Stimulated activated CD4-positive, alpha-beta T cell treated with anti-CD3 and anti-CD28 coated beads, TNF-alpha, amount 100 ng/mL, for 48 hours (primary cell): ENCODE measurements around the gene LIPC.
A peak's percentile ranks its signal among the peaks of the same experiment; 100 is the strongest.

Experiments used
- DNase-seq, 3 donors: peaks; one replicate each; pipeline ENCODE4 v3.0.0-alpha.2; 2020; ENCODE audit warnings: low read depth in 3 of 3

LIPC gene

DNA sequence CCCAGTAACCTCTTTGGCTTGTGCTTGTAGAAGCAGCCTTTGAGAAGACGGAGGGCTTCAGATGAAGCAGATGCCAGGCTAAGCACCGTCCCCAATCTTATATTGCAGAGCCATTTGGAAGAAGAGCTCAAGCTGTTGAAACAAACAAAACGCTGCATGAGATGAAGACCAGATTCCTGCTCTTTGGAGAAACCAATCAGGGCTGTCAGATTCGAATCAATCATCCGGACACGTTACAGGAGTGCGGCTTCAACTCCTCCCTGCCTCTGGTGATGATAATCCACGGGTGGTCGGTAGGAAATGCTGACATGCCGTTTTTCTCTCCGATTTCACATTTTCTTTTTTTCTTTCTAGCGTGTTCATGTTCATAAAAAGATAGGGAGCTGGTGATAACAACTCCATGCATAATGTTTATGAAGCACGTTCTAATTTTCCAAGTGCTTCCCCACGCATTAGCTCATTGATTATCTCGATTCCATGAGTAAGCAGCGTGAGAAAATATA, 106.5 kb downstream of the LIPC start:
- no peak for DNase-seq

DNA sequence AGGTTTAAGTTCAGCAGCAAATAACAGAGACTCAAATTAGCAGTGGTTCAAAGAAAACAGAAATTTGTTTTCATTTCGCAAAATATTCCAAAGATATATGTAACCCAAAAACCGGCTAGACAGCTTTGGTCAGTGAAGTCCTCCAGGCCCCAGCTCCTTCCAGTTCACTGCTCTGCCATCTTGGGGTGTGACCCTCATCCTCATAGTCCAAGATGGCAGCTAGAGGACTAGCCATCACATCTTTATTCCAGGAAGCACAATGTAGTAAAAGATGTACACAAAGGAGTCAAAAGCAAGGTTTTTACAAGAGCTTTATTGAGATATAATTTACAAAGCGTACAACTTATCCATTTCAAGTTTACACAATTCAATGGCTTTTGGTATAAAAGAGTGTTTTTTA, 107.1 kb downstream of the LIPC start:
- DNase-seq: no peak

DNA sequence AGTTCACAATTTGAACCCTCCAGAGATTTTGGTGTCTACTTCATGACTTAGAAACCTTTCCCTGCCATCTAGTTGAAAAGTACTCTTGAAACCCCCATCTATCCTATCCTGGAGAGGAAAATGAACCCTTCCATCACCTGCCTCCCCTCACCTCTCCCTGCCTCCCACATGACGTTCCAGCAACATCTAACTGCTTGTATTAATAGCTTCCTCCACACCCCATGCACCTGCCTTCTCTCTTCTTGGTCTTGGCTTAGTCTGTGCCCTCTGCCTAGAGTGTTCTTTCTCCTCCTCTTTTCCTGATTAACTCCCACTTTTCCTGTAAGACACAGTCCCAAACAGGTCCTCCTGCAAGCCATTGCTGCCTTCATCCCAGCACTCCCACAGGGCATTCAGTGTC, 107.8 kb downstream of the LIPC start:
- DNase-seq: no peak

DNA sequence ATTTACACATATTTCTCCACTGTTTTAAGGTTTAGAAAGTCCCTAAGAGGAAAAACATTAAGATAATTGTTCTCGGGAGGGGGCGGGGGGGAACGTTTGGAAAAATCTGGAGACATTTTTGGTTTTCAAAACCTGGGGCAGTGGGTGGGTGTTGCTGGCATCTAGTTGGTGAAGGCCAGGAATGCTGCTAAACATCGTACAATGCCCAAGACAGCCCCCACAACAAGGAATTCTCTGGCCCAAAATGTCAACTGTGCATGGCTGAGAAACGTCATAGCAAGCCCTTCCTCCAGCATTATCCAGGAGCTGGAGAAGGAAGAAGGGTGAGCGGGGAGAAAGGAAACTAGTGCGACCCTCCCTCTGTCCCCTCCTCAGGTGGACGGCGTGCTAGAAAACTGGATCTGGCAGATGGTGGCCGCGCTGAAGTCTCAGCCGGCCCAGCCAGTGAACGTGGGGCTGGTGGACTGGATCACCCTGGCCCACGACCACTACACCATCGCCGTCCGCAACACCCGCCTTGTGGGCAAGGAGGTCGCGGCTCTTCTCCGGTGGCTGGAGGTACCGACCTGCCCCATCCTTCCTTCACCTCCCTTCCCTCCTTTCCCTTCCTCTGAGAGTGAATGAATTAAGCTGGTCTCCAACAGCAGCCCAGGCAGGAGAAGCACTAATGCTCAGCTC, 109.8 kb downstream of the LIPC start:
- DNase-seq: no peak

DNA sequence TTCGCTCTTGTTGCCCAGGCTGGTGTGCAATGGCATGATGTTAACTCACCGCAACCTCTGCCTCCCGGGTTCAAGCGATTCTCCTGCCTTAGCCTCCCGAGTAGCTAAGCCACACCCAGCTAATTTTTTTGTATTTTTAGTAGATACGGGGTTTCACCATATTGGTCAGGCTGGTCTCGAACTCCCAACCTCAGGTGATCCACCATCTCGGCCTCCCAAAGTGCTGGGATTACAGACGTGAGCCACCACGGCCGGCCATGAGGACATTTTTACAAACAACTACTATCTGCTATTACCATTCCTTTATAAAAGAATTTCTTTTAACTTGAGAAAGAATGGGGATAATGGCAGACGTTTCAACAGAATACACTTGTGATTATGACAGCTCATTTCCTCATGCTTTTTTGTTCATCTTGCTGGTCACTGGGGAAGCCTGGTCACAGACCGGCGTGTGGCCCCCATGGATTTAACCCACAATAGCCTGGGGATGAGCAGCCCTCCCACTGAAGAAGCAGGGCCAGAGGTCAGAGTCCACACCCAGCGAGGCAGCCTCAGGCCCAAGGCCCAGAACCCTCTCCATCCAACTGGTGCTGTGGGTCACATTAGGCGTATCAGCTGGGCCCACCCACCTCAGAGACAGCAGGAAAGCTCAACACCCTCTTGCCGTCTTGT, 112.0 kb downstream of the LIPC start:
- DNase-seq: no peak

DNA sequence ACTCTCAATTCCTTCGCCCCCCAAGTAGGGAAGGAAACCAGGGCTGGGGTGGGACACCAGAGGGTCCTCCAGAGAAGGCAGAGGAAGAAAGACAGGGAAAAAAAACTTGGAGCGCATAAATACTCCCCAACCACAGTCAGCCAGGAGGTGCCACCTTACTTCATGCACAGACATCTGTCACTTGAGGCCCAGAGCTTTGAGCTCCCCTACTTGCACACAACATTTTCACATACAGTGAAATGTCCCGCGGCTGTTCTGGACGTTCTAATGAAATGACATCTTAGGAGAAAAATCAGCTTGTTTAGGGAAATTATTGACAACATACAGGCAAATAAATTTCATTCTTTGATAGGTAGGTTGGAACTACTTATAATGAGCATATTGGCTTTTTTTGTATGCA, 113.0 kb downstream of the LIPC start:
- DNase-seq: no peak

DNA sequence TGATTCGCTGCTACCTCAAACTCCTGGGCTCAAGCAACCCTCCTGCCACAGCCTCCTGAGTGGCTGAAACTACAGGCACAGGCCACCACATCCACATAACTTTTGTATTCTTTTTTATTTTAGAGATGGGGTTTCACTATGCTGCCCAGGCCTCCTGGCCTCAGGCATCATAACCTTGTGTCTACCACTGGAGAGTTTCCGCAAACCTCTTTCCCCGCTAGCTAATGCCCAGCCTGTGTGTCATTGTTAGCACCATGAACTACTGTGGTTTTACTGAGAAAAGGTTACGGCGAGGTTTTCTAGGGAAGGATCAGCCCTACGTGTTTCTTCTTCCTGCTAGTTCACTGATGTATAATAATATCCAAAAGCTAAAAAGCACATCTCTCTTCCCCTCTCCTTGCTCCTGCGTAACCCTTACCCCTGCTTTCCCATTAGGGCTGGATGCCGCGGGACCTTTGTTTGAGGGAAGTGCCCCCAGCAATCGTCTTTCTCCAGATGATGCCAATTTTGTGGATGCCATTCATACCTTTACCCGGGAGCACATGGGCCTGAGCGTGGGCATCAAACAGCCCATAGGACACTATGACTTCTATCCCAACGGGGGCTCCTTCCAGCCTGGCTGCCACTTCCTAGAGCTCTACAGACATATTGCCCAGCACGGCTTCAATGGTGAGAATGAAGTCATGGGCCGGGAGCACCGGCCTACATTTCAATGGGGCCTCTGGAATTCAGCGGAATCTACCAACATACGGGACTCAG, 113.7 kb downstream of the LIPC start:
- DNase-seq: peak in 2 of 3 donors; percentile 13 to 21

DNA sequence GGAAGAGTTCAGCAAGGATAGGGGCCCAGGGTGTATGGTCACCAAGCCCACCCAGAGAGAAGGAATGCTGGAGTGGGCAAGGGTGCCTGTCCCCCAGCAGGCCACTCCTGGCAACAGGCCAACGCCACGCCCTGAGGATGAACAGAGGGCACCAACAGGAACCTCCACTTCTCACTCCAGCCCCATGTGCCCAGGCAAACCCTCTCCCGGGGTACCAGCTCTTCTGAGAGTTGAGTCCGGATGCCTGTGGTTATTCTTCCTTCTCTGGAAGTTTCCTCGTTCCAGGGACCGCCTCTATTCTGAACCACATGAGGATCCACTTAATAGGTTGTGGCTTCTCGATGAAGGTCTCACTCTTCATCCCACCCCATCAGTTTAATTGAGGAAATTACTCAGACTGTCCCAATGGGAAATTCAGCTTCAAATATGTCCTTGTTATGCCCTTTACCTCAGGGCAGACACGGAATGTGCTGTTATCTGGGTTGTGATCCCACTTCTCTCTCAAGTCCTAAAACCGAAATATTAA, 114.3 kb downstream of the LIPC start:
- DNase-seq: no peak

DNA sequence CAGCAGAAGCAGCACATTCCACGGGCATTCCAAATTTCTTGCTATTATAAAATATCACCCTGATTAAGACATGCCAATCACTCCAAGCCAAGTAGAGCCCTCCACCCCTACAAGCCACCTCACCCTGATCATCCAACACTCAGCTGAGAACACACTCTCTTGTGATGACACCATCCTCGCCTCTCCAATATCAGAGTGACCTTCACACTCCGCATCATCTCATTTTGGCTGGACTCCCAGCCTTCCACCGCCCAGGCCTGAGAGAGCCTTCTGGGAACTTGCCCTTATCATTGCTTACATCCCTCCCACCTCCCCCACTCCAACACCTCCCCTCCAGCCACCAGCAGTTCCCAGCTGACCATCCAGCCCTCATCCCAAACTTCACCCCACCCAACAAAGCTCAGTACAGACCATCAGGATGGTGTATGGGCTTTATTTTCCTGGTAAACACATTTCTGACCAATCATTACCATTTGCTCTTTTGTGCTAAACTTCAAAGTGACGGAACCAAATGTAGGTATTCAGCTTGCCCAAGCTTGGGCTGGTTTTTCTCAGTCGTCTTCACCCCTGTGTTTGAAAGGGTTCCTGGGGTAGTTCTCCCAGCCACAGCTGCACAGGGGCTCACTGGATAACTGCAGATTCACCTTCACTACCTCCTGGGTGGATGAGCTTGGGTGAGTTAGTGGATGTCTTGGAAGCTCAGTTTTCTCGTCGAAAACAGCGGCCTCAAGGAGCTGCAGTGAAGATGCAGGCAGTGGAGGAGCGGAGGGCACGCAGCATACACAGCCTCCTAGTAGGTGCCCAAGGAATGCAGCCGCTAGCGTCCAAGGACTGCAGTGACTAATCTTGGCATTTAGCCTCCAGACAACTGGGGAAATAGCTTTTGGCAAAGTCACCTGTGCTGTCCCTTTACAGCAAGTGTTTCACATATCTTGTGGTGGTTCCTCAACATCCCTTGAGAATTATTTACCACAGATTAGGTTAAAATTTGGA, 115.1 kb downstream of the LIPC start:
- DNase-seq: no peak

DNA sequence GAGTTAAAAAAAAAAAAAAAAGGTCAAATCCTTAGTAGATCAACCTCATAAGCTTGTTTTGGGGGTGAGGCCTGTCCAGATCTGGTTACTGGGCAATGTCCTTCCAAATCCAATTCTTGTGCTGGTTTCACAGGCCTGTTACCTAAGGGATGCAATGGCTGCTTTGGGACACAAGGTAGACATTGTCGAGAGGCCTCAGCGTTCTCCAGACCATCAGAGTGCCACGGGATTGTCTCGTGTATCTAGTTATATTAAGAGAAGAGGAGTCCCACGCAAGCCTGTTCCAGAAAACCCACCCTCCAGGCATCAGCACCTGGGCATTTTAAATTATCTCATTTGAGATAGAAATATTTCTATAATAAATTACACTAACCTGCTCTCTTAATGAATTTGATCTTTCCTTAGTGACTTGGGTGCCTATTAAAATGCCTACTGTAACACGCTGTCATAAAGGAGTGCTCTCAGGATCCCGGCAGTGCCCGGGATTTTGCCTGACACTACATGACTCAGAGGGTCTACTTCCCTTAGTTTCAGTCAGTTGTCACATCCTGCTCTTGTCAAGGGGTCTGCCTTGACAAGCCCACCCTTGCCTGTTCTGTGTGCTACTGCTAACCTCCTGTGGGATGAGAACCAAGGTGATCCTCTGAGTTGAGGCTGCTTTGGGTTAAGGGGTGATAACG, 116.0 kb downstream of the LIPC start:
- no peak for DNase-seq

DNA sequence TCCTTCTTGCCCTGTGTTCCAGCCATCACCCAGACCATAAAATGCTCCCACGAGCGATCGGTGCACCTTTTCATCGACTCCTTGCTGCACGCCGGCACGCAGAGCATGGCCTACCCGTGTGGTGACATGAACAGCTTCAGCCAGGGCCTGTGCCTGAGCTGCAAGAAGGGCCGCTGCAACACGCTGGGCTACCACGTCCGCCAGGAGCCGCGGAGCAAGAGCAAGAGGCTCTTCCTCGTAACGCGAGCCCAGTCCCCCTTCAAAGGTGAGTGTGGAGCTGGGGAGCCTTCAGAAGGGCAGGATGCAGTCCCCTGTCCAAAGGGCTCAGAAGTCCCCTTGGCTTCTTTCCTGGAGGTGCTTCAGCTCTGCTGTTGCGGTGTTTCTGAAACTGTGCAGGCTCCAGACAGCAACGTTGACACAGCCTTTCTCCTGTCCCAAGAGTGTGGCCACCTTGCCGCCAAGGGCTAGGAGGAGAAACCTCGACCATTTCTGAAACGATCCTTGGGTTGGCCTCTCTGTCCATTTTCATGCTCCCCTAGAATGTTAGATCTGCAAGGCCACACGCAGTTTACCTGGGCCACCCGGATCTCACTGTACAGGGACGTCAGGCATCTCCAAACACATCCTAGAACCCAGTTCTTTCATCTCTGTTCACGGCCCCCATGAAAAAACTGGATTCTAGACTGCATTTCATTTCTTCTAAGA, 116.7 kb downstream of the LIPC start:
- DNase-seq: no peak

DNA sequence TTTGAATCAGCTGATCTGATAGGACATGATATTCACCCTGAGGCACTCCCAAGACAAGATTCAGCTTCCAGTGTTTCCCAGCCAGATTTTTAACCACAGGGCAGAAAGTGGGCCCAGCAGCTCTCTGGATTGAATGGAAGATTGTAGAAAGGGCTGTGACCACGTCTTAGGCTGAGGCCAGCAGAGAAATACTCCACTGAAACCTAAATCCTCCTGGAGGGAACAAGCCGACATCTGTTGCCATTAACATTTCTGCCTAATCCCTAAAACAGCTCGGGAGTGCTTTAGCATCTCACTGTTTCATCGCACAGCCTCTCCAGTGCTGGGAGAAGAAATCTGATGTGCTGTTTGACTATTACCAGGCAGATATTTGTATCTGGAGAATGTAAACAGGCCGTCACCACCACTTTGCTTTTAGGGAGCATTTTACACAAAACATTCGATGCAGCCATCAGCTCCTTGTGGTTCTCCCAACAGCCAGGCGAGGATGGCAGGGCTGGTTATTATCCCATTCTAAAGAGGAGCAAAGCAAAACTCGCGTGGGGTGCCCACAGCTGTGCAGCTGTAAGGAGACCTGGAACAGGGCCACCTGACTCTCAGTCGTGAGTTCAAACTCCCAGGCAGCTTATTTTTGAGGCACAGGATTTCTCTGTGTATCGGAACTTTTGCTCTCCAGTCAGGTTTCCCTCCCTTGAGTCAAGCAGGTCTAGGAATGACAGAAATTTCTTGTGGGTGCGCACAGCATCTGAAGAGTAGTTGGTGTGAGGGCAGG, 117.4 kb downstream of the LIPC start:
- DNase-seq: no peak

DNA sequence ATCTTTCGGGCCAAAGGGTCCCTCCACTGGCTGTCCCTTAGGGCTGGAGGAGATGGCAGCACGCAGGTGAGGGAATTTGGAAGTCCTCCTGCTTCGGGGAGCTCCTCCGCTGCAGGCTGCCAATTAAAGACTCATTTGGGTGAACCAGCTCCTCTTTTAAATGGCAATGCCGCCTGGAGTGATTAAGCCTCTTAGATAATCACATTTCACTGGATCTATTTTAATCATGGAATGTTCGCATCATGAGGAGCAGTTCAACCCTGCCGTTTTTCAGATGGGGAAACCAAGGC, 117.9 kb downstream of the LIPC start:
- no peak for DNase-seq

DNA sequence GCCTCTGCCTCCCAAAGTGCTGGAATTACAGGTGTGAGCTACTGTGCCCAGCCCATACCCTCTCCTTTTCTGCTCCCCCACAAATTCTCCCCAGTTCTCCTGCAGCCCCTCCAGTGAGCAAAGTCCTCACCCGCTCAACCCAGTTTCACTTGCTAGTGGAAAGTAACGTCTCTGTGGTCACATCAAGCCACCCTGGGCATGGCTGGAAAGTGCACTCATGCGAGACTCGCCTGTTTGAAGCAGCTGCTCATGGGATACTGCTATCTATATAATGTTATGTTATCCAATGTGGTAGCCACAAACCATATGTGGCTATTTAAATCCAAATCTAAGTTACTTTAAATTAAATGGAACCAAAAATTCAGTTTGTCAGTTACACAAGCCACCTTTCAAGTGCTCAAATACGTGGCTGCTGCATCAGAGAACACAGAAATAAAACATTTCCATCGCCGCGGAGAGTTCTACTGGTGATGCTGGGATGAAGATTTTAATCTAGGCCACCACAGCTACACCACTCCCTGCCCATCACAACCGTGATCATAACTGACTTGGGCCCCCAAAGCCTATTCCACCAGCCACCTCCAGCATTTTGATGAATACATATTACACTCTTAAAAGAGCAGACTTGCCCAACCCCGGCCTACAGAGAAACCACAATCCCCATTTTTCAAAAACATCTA, 119.4 kb downstream of the LIPC start:
- DNase-seq: no peak

DNA sequence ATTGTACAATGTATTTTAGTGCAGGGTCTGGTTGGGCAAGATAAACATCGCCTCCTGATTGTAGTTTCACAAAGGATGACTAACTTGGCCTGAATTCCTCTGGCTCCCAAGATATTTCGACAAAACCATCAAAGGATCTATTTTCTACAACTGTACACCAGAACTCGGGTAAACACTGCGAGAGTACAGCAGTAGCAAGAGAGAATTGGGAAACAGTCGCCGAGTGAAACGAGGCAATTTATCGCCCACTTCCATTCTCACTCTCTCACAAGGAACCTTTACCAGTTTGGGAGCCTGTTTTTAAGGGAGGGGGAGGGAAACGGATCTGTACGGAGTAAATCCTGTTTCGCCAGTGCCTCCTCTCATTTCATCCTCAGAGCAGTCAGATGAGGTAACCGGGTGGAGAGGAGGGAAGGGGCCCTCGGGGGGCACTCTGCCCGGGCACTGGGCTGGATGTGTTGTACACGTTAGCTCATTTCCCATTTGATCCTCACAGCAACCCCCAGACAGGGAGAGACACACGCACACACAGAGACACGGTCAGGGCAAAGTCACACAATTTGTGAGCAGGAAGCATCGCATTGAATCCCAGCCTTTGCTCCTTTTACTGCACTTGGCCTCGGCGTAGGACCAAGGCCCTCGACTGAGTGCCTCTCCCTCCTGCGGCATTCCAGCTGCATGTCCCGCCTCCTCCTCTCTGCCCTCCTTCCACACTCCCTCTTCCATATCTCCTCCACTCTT, 120.1 kb downstream of the LIPC start:
- no peak for DNase-seq

DNA sequence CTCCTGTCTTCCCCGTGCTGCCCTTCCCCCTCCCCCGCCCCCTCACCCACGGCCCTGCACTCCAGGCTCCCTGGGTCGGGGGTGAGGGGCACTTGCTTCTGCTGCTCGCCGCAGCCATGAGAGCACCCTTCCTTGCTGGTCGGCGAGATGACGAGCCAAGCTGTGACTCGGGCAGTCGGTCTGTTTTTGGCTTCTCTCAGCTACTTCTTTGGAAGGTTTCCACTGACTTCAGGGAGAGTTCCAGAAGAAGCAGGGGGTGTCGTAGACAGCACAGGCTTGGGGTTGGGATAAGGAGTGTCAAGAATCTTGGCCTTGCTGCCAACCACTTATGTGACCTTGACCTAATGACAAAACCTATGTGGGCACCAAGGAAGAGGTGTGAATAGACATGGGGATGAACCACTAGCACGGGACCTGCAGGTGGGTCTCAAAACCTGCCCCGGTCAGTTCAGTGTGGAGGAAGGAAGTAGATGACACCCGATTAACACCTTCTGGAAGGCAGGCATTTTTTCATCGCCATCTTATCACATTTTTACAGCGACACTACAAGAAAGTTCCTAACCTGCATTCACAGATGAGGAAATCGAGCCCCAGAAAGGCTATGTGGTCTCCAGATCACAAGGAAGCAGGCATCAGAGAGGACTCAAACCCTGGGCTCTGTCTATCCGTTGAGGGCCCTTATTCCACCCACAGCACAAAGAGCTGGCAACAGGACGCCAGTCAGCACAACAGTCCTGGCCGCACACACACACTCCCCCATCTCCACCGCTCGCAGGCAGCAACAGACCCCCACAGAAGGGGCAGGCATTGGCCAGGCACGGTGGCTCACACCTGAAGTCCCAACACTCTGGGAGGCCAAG, 120.9 kb downstream of the LIPC start:
- no peak for DNase-seq

DNA sequence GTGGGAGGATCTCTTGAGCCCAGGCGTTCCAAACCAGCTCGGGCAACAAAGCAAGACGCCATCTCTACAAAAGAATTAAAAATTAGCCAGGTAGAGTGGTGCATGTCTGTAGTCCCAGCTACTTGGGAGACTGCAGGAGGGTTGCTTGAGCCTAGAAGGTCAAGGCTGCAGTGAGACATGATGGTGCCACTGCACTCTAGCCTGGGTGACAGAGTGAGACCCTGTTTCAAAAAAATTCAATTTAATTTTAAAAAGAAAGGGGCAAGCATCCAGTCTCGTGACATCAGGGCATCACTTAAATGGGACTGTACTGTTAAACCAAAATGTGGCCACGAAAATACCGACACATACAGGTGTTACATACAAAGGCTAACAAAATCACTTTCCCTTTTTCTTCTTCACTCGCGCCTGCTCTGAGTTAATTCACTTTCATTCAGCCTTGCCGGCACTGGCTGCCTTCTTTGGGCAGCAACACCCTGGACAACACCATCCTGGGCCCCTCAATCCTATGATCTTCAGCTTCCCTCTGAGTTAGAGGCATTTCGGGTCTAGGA, 121.7 kb downstream of the LIPC start:
- DNase-seq: no peak
